SHP77 treated with DMSO at 0.1 percent for 48 hours (cell line): Measurements from ENCODE around the gene SLC35C1.
A peak's percentile ranks its signal among the peaks of the same experiment; 100 is the strongest.
"Not testable (repeated sequence)": the region's sequence is repeated elsewhere in the genome, so short reads cannot be mapped to it uniquely, and the experiment has no call there.

ENCODE experiments used
- DNase-seq: peaks from one replicate; lab custom pipeline; 2025; lab: John Stamatoyannopoulos, UW

Gene SLC35C1

GRCh38 chr11:45788887-45789286 is 16.1 kb upstream of the SLC35C1 start:
- no peak for DNase-seq

- no peak for DNase-seq
Observed at GRCh38 chr11:45791524-45791923, 13.4 kb upstream of the SLC35C1 start.

- DNase-seq, result peak; percentile 65
Observed at GRCh38 chr11:45794169-45794568, 10.8 kb upstream of the SLC35C1 start.

GRCh38 chr11:45795379-45795778 is 9.6 kb upstream of the SLC35C1 start:
- DNase-seq, result no peak

GRCh38 chr11:45796461-45796861 is 8.5 kb upstream of the SLC35C1 start:
- DNase-seq, result no peak

- DNase-seq, result no peak
Observed at GRCh38 chr11:45798793-45799441, 6.0 kb upstream of the SLC35C1 start.

- no peak for DNase-seq
Observed at GRCh38 chr11:45799562-45799961, 5.4 kb upstream of the SLC35C1 start.

- no peak for DNase-seq
Observed at GRCh38 chr11:45800261-45800660, 4.7 kb upstream of the SLC35C1 start.

- no peak for DNase-seq
Observed at GRCh38 chr11:45801723-45802315, 3.1 kb upstream of the SLC35C1 start.

GRCh38 chr11:45802531-45803317 is 2.2 kb upstream of the SLC35C1 start:
- DNase-seq, result no peak

GRCh38 chr11:45803971-45804760 is 783 bp upstream of the SLC35C1 start:
- peak; percentile 63 for DNase-seq

GRCh38 chr11:45805305-45806071 is 539 bp downstream of the SLC35C1 start:
- DNase-seq, result peak; percentile 40

- no peak for DNase-seq
Observed at GRCh38 chr11:45806072-45806933, 1.4 kb downstream of the SLC35C1 start.

GRCh38 chr11:45806937-45807791 is 2.2 kb downstream of the SLC35C1 start:
- DNase-seq, result no peak

- DNase-seq, result no peak
Observed at GRCh38 chr11:45807792-45808238, 2.9 kb downstream of the SLC35C1 start.

GRCh38 chr11:45808427-45808826 is 3.5 kb downstream of the SLC35C1 start:
- not testable (repeated sequence) for DNase-seq

GRCh38 chr11:45809456-45810395 is 4.8 kb downstream of the SLC35C1 start:
- no peak for DNase-seq

- DNase-seq, result no peak
Observed at GRCh38 chr11:45810431-45811108, 5.6 kb downstream of the SLC35C1 start.
